ENCODE data around the gene CYLD. TPM values are rescaled to one million over a fixed set of nuclear protein-coding genes. Genes with fewer than 3 reads are reported as not detected.

Gene CYLD
- total RNA-seq, 1 experiment from 2014 or later: 10.1 TPM

GRCh38 chr16:50771366-50771765 is 29.5 kb downstream of the CYLD start:
- BruUV-seq (replicated peaks): no TSS peak
- DNase-seq (ENCODE audit: low read depth, low spot score) (no peak), ATAC-seq (no peak)
- TF ChIP-seq REST (IDR thresholded peaks at IDR 0.05; ENCODE audit: insufficient read depth in 1 of 2, low read depth in 2 of 2, low read length in 1 of 2) (no peak), TCF7L2 (IDR thresholded peaks at IDR 0.05; ENCODE audit: low read depth, low read length) (no peak), SIN3A (IDR thresholded peaks at IDR 0.05; ENCODE audit: borderline replicate concordance, insufficient read depth, low read depth, low read length) (no peak), CTCF (IDR thresholded peaks at IDR 0.05) (no peak), POLR2AphosphoS5 (IDR thresholded peaks at IDR 0.05; ENCODE audit: low read depth, low read length) (no peak)
- intact Hi-C loops (cut with micrococcal nuclease; ENCODE audit: unreplicated experiment) (no loop called here), in situ Hi-C loops (cut with HindIII; ENCODE audit: low pct_unique_long_range_greater_than_20kb, low sequenced_read_pairs) (no loop called here)
- H3K4me1 ChIP-seq (ENCODE audit: control insufficient read depth, insufficient read depth, low read length): no peaks in the 10 kb centered on the region
- CTCF ChIA-PET: no interaction called here
- H3K4me3 ChIP-seq (ENCODE audit: low read depth in 2 of 2, low read length in 2 of 2): no peak overlapping the region
- no peaks in the 10 kb centered on the region for H3K27me3 ChIP-seq (ENCODE audit: control insufficient read depth, insufficient read depth, low read length)
- no peak overlapping the region for H3K27ac ChIP-seq (ENCODE audit: low read length)
- no peaks in the 10 kb centered on the region for H3K9me3 ChIP-seq (ENCODE audit: control insufficient read depth, insufficient read depth, low read depth, low read length)
- POLR2A ChIA-PET: no interaction called here
- no peaks in the 10 kb centered on the region for H3K36me3 ChIP-seq (ENCODE audit: control insufficient read depth, insufficient read depth, low read length)

DNA sequence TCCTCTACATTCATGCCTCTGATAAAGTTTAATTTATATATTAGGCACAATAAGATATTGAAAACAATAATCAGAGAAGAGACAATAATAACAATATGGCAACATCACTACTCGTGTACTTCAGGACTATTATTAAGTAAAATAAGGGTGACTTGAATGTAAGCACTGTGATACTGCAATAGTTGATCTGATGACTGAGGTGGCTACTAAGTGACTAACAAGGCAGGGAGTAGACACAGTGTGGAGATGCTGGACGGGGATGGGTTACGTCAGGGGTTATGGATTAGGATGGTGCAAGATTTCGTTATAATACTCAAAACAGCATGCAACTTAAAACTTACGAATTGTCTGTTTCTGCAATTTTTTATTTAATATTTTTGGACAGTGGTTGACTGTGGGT is 32.5 kb downstream of the CYLD start:
- POLR2A ChIA-PET: no interaction called here
- H3K27ac ChIP-seq (ENCODE audit: low read length): no peak overlapping the region
- ATAC-seq: no peak
- H3K27me3 ChIP-seq (ENCODE audit: control insufficient read depth, insufficient read depth, low read length): no peaks in the 10 kb centered on the region
- no peaks in the 10 kb centered on the region for H3K36me3 ChIP-seq (ENCODE audit: control insufficient read depth, insufficient read depth, low read length)
- no TSS peak for BruUV-seq (replicated peaks)
- H3K9me3 ChIP-seq (ENCODE audit: control insufficient read depth, insufficient read depth, low read depth, low read length): no peaks in the 10 kb centered on the region
- intact Hi-C loops (cut with micrococcal nuclease; ENCODE audit: unreplicated experiment) (no loop called here), in situ Hi-C loops (cut with HindIII; ENCODE audit: low pct_unique_long_range_greater_than_20kb, low sequenced_read_pairs) (no loop called here)
- CTCF ChIA-PET: no interaction called here
- no peaks in the 10 kb centered on the region for H3K4me1 ChIP-seq (ENCODE audit: control insufficient read depth, insufficient read depth, low read length)
- no peak for DNase-seq (ENCODE audit: low read depth, low spot score)
- no peak overlapping the region for H3K4me3 ChIP-seq (ENCODE audit: low read depth in 2 of 2, low read length in 2 of 2)
- no peak for TF ChIP-seq CTCF (IDR thresholded peaks at IDR 0.05)
- no peak for TF ChIP-seq POLR2AphosphoS5 (IDR thresholded peaks at IDR 0.05; ENCODE audit: low read depth, low read length)
- TF ChIP-seq TCF7L2 (IDR thresholded peaks at IDR 0.05; ENCODE audit: low read depth, low read length): no peak
- TF ChIP-seq SIN3A (IDR thresholded peaks at IDR 0.05; ENCODE audit: borderline replicate concordance, insufficient read depth, low read depth, low read length): no peak
- no peak for TF ChIP-seq REST (IDR thresholded peaks at IDR 0.05; ENCODE audit: insufficient read depth in 1 of 2, low read depth in 2 of 2, low read length in 1 of 2)

Data from Panc1 (cell line).